DND-41 (cell line): ENCODE measurements around the gene DCC.

ENCODE experiments used
- ATAC-seq: fragments of 200-7000 bp; cut with Tn5 transposase; 3 replicates; pipeline ENCODE4 v1.9.1; 2021; ENCODE audit warnings: low read depth; ENCODE audit not compliant: insufficient read depth
- DNase-seq: peaks from one replicate; pipeline ENCODE4 v3.0.0-alpha.2; 2020
- H2AFZ ChIP-seq: 2 replicates; pipeline ENCODE4 v1.6.0; 2012; ENCODE audit warnings: low read depth, low read length
- H3K27ac ChIP-seq: 2 replicates; pipeline ENCODE4 v1.5.1; 2012; ENCODE audit warnings: low read length, inconsistent platforms
- H3K27me3 ChIP-seq: fragments of 200-600 bp; sonication (generic); 2 replicates; pipeline ENCODE4 v1.6.0; 2012; ENCODE audit warnings: low read length, mild to moderate bottlenecking, inconsistent platforms; ENCODE audit not compliant: insufficient read depth, poor library complexity
- H3K36me3 ChIP-seq: 2 replicates; pipeline ENCODE4 v1.5.1; 2012; ENCODE audit warnings: low read length, inconsistent platforms; ENCODE audit not compliant: insufficient read depth
- H3K4me1 ChIP-seq: 2 replicates; pipeline ENCODE4 v1.5.1; 2012; ENCODE audit warnings: mild to moderate bottlenecking, low read length; ENCODE audit not compliant: insufficient read depth
- H3K4me2 ChIP-seq: 2 replicates; pipeline ENCODE4 v1.6.0; 2012; ENCODE audit warnings: mild to moderate bottlenecking, moderate library complexity, low read length, inconsistent platforms; ENCODE audit not compliant: insufficient read depth
- H3K4me3 ChIP-seq, 2 experiments: fragments of 200-600 bp in 1 of 2; shearing (Covaris generic) in 1 of 2; 2 replicates each; pipeline ENCODE4 v1.5.1; 2012 to 2016; ENCODE audit warnings: inconsistent platforms in 2 of 2, low read length in 2 of 2, mild to moderate bottlenecking in 2 of 2, low read depth in 1 of 2, moderate library complexity in 1 of 2
- H3K79me2 ChIP-seq: 2 replicates; pipeline ENCODE4 v1.6.0; 2012; ENCODE audit warnings: low read length, inconsistent platforms; ENCODE audit not compliant: insufficient read depth
- H3K9ac ChIP-seq: 2 replicates; pipeline ENCODE4 v1.6.0; 2012; ENCODE audit warnings: low read depth, mild to moderate bottlenecking, inconsistent platforms, low read length, moderate library complexity
- H3K9me3 ChIP-seq: 2 replicates; pipeline ENCODE4 v1.5.1; 2012; ENCODE audit warnings: low read length, moderate library complexity, mild to moderate bottlenecking, inconsistent platforms; ENCODE audit not compliant: insufficient read depth, severe bottlenecking
- H4K20me1 ChIP-seq: 2 replicates; pipeline ENCODE4 v1.6.0; 2012; ENCODE audit warnings: low read length; ENCODE audit not compliant: insufficient read depth
- EZH2 ChIP-seq: IDR thresholded peaks from 3 replicates; pipeline ENCODE4 v1.6.1; 2012; ENCODE audit warnings: borderline replicate concordance, low read depth, mild to moderate bottlenecking, moderate library complexity, low read length, inconsistent platforms; ENCODE audit not compliant: severe bottlenecking
- TF ChIP-seq, protein P1 (sequence below): IDR thresholded peaks from 2 replicates; pipeline ENCODE4 v1.5.1; 2012; ENCODE audit warnings: borderline replicate concordance, low read length, moderate library complexity, mild to moderate bottlenecking; ENCODE audit not compliant: poor library complexity, severe bottlenecking; ENCODE audit errors: extremely low read depth

DCC gene

DNA sequence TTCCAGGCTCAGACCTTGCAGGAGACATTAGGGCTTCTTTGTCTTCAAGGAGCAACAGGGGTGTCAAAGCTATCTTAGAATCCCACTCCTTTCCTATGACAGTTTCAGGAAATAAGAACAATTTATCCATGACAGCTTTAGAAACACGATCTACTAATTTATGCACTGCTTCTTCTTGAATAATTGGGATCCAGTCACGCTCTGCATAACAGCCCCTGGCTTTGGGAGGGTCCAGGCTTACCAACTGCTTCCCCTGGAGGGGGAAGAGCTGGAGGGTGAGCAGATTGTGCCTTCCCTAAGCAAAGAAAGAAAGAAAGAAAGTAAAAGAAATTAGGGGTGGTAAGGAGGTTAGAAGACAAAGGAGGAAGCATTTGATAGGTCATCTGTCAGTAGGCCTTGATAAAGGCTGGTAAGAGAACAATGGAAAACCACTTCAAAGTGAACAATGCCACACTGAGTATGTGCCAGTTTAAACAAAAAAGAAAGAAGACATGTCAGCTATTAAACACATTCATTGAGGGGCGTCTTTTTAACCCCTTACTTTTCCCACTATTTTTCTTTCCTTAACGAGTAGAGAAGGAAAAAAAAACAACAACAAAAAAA is 327.6 kb downstream of the DCC start:
- Histone ChIP-seq H3K4me2 (no peak overlapping the region), H3K9ac (no peak overlapping the region), H3K27ac (no peak overlapping the region), H3K4me1 (no peaks in the 10 kb centered on the region), H2AFZ (no peak overlapping the region), H3K79me2 (no peaks in the 10 kb centered on the region), H4K20me1 (no peaks in the 10 kb centered on the region), H3K4me3 (no peak overlapping the region), H3K9me3 (no peaks in the 10 kb centered on the region), H3K27me3 (no peaks in the 10 kb centered on the region), H3K36me3 (no peaks in the 10 kb centered on the region)
- no peak for DNase-seq
- TF ChIP-seq, protein P1, sequence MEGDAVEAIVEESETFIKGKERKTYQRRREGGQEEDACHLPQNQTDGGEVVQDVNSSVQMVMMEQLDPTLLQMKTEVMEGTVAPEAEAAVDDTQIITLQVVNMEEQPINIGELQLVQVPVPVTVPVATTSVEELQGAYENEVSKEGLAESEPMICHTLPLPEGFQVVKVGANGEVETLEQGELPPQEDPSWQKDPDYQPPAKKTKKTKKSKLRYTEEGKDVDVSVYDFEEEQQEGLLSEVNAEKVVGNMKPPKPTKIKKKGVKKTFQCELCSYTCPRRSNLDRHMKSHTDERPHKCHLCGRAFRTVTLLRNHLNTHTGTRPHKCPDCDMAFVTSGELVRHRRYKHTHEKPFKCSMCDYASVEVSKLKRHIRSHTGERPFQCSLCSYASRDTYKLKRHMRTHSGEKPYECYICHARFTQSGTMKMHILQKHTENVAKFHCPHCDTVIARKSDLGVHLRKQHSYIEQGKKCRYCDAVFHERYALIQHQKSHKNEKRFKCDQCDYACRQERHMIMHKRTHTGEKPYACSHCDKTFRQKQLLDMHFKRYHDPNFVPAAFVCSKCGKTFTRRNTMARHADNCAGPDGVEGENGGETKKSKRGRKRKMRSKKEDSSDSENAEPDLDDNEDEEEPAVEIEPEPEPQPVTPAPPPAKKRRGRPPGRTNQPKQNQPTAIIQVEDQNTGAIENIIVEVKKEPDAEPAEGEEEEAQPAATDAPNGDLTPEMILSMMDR: no peak
- no peak for TF ChIP-seq EZH2
- ATAC-seq: no peak

DNA sequence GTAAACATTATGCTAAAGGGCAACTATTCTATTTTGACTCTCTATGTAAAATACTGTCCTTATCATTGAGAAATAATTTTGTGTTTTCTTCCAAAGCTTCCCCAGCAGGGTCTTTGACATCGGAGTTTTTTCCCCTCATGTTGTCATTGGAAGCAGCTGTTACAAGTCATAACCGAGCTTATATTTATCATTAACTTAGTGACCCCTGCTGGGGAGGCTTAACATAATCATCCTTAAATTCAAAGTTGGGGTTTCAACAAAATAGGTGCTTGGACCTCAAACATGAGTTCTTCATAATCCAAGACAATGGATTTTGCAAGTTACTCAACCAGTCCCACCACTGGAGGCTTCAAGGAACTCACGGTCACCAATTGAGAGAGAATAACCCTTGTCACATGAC is 330.9 kb downstream of the DCC start:
- H3K9ac ChIP-seq: no peak overlapping the region
- ATAC-seq (no peak), DNase-seq (no peak)
- no peak overlapping the region for H3K4me3 ChIP-seq
- H3K9me3 ChIP-seq: no peaks in the 10 kb centered on the region
- no peak overlapping the region for H3K4me2 ChIP-seq
- H3K27me3 ChIP-seq: no peaks in the 10 kb centered on the region
- H3K79me2 ChIP-seq: no peaks in the 10 kb centered on the region
- H3K27ac ChIP-seq: no peak overlapping the region
- no peaks in the 10 kb centered on the region for H3K4me1 ChIP-seq
- no peak overlapping the region for H2AFZ ChIP-seq
- H4K20me1 ChIP-seq: no peaks in the 10 kb centered on the region
- TF ChIP-seq, protein P1: peak; percentile 26
- no peak for TF ChIP-seq EZH2
- no peaks in the 10 kb centered on the region for H3K36me3 ChIP-seq

DNA sequence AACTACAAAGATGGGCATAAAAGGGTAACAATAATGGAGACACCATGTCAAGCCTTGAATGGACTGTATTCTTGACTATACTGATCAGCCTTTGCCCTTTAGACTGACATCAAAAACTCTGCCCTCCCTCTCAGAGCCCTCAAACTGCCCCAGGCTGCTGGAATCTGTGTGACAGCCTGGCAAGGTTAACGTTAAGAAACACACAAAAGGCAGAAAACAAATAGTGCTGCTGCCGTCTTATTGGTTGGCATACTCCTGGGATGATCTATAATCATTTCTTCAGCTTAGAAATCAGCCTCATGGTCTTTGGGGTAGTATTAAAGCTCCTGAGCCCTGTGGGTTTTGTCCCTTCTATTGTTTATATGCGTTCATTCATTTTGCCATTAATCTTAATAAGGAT is 338.0 kb downstream of the DCC start:
- H4K20me1 ChIP-seq: no peaks in the 10 kb centered on the region
- DNase-seq: no peak
- no peaks in the 10 kb centered on the region for H3K9me3 ChIP-seq
- no peak overlapping the region for H2AFZ ChIP-seq
- H3K4me2 ChIP-seq: no peak overlapping the region
- ATAC-seq: no peak
- H3K79me2 ChIP-seq: no peaks in the 10 kb centered on the region
- no peak overlapping the region for H3K27ac ChIP-seq
- no peak overlapping the region for H3K9ac ChIP-seq
- H3K4me1 ChIP-seq: no peaks in the 10 kb centered on the region
- H3K27me3 ChIP-seq: no peaks in the 10 kb centered on the region
- TF ChIP-seq, protein P1: no peak
- no peak for TF ChIP-seq EZH2
- H3K36me3 ChIP-seq: no peaks in the 10 kb centered on the region
- H3K4me3 ChIP-seq: no peak overlapping the region
